WTC11 (cell line): ENCODE results near the gene STOM. TPM values are rescaled to one million over a fixed set of nuclear protein-coding genes. Genes with fewer than 3 reads are reported as not detected.

Experiments used
- ATAC-seq: fragments of 200-7000 bp; cut with Tn5 transposase; 2 replicates; pipeline ENCODE4 v1.10.0; 2021; ENCODE audit warnings: mild to moderate bottlenecking, moderate library complexity
- CTCF ChIA-PET: fragments of 300-600 bp; sonication (Branson Sonifier 250); formaldehyde crosslinking; loops from one replicate; lab custom pipeline; 2021; ENCODE audit warnings: antibody characterized with exemption; lab: Charles Lee
- POLR2A ChIA-PET: fragments of 350-600 bp; sonication (Branson Sonifier 250); formaldehyde crosslinking; loops from one replicate; lab custom pipeline; 2021; ENCODE audit warnings: antibody characterized with exemption; lab: Charles Lee
- DNase-seq: peaks from one replicate; pipeline ENCODE4 v3.0.0; 2021; ENCODE audit warnings: low spot score
- H3K27ac Mint-ChIP-seq: 2 replicates; pipeline ENCODE4 v1.8.0; 2021; ENCODE audit warnings: mixed read lengths
- H3K27me3 Mint-ChIP-seq: 2 replicates; pipeline ENCODE4 v1.8.0; 2021; ENCODE audit warnings: low read depth, mild to moderate bottlenecking, moderate library complexity, mixed read lengths
- H3K36me3 Mint-ChIP-seq: 2 replicates; pipeline ENCODE4 v1.8.0; 2021; ENCODE audit warnings: mixed read lengths
- H3K4me1 Mint-ChIP-seq: 2 replicates; pipeline ENCODE4 v1.8.0; 2022; ENCODE audit warnings: mixed read lengths
- H3K4me3 Mint-ChIP-seq: 2 replicates; pipeline ENCODE4 v1.8.0; 2021; ENCODE audit warnings: mild to moderate bottlenecking, moderate library complexity, mixed read lengths
- H3K9me3 Mint-ChIP-seq: 2 replicates; pipeline ENCODE4 v1.8.0; 2021; ENCODE audit warnings: mixed read lengths
- CREM ChIP-seq: sonication (generic); formaldehyde crosslinking; IDR thresholded peaks from 2 replicates; pipeline ENCODE4 v1.8.1; 2022; ENCODE audit warnings: mild to moderate bottlenecking, missing genetic modification reagents, moderate library complexity
- ELF4 ChIP-seq: sonication (generic); formaldehyde crosslinking; IDR thresholded peaks from 2 replicates; pipeline ENCODE4 v1.8.1; 2022; ENCODE audit warnings: low read depth, mild to moderate bottlenecking, moderate library complexity, missing genetic modification reagents
- EMX1 ChIP-seq: fragments of 250-450 bp; sonication (Bioruptor Pico); IDR thresholded peaks from 2 replicates; pipeline ENCODE4 v1.8.0; 2021; ENCODE audit warnings: mild to moderate bottlenecking
- FOXP1 ChIP-seq: sonication (generic); formaldehyde crosslinking; IDR thresholded peaks from 2 replicates; pipeline ENCODE4 v1.8.0; 2022; ENCODE audit warnings: missing genetic modification reagents, mild to moderate bottlenecking, moderate library complexity, borderline replicate concordance
- GTF2I ChIP-seq: fragments of 250-450 bp; sonication (Bioruptor Pico); conservative IDR thresholded peaks from 2 replicates; pipeline ENCODE4 v1.4.0; 2021; ENCODE audit warnings: mild to moderate bottlenecking
- HMGA2 ChIP-seq: fragments of 250-450 bp; sonication (Bioruptor Pico); IDR thresholded peaks from 2 replicates; pipeline ENCODE4 v1.4.0; 2021; ENCODE audit warnings: mild to moderate bottlenecking, moderate library complexity
- OVOL2 ChIP-seq: fragments of 250-450 bp; sonication (Bioruptor Pico); IDR thresholded peaks from 2 replicates; pipeline ENCODE4 v1.9.0; 2021; ENCODE audit warnings: mild to moderate bottlenecking, borderline replicate concordance
- RORB ChIP-seq: fragments of 250-450 bp; sonication (Bioruptor Pico); IDR thresholded peaks from 2 replicates; pipeline ENCODE4 v1.9.0; 2021; ENCODE audit warnings: mild to moderate bottlenecking
- SOX15 ChIP-seq: fragments of 250-450 bp; sonication (Bioruptor Pico); IDR thresholded peaks from 2 replicates; pipeline ENCODE4 v1.9.0; 2021; ENCODE audit warnings: mild to moderate bottlenecking
- TEAD4 ChIP-seq: sonication (generic); formaldehyde crosslinking; IDR thresholded peaks from 2 replicates; pipeline ENCODE4 v1.8.0; 2022; ENCODE audit warnings: mild to moderate bottlenecking, missing genetic modification reagents
- ZNF219 ChIP-seq: sonication (generic); formaldehyde crosslinking; IDR thresholded peaks from 2 replicates; pipeline ENCODE4 v1.8.0; 2023; ENCODE audit warnings: missing genetic modification reagents, mild to moderate bottlenecking, borderline replicate concordance
- total RNA-seq: library from RNA; stranded (reverse); gene quantifications from 3 replicates; pipeline ENCODE4 v1.2.3, GENCODE V29; 2021
- TF ChIP-seq, protein P1 (sequence below): fragments of 250-450 bp; sonication (Bioruptor Pico); IDR thresholded peaks from 2 replicates; pipeline ENCODE4 v1.9.0; 2021; ENCODE audit warnings: mild to moderate bottlenecking
- TF ChIP-seq, protein P2 (sequence below): fragments of 250-450 bp; sonication (Bioruptor Pico); IDR thresholded peaks from 2 replicates; pipeline ENCODE4 v1.8.0; 2021; ENCODE audit warnings: mild to moderate bottlenecking
- TF ChIP-seq, protein P3 (sequence below): fragments of 250-450 bp; sonication (Bioruptor Pico); IDR thresholded peaks from 2 replicates; pipeline ENCODE4 v1.9.0; 2021; ENCODE audit warnings: moderate library complexity, mild to moderate bottlenecking, inconsistent platforms, borderline replicate concordance
- TF ChIP-seq, protein P4 (sequence below): sonication (generic); formaldehyde crosslinking; IDR thresholded peaks from 2 replicates; pipeline ENCODE4 v1.8.1; 2022; ENCODE audit warnings: low read depth, missing genetic modification reagents, borderline replicate concordance
- TF ChIP-seq, protein P5 (sequence below): sonication (generic); formaldehyde crosslinking; IDR thresholded peaks from 2 replicates; pipeline ENCODE4 v1.8.1; 2023; ENCODE audit warnings: mild to moderate bottlenecking, missing genetic modification reagents, borderline replicate concordance

The STOM gene
- total RNA-seq, 1 experiment from 2014 or later: 32.9 TPM

GRCh38 chr9:121371495-121372061, 1.5 kb upstream of the STOM start (continued):
- TF ChIP-seq, protein P1, sequence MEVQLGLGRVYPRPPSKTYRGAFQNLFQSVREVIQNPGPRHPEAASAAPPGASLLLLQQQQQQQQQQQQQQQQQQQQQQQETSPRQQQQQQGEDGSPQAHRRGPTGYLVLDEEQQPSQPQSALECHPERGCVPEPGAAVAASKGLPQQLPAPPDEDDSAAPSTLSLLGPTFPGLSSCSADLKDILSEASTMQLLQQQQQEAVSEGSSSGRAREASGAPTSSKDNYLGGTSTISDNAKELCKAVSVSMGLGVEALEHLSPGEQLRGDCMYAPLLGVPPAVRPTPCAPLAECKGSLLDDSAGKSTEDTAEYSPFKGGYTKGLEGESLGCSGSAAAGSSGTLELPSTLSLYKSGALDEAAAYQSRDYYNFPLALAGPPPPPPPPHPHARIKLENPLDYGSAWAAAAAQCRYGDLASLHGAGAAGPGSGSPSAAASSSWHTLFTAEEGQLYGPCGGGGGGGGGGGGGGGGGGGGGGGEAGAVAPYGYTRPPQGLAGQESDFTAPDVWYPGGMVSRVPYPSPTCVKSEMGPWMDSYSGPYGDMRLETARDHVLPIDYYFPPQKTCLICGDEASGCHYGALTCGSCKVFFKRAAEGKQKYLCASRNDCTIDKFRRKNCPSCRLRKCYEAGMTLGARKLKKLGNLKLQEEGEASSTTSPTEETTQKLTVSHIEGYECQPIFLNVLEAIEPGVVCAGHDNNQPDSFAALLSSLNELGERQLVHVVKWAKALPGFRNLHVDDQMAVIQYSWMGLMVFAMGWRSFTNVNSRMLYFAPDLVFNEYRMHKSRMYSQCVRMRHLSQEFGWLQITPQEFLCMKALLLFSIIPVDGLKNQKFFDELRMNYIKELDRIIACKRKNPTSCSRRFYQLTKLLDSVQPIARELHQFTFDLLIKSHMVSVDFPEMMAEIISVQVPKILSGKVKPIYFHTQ (CRISPR knock-in tag): no peak
- TF ChIP-seq EMX1 (CRISPR knock-in tag) (no peak), TEAD4 (no peak), ELF4 (CRISPR knock-in tag) (no peak), OVOL2 (CRISPR knock-in tag) (no peak), SOX15 (CRISPR knock-in tag) (no peak), ZNF219 (CRISPR knock-in tag) (no peak), RORB (CRISPR knock-in tag) (no peak), CREM (CRISPR knock-in tag) (no peak)
- TF ChIP-seq, protein P2, sequence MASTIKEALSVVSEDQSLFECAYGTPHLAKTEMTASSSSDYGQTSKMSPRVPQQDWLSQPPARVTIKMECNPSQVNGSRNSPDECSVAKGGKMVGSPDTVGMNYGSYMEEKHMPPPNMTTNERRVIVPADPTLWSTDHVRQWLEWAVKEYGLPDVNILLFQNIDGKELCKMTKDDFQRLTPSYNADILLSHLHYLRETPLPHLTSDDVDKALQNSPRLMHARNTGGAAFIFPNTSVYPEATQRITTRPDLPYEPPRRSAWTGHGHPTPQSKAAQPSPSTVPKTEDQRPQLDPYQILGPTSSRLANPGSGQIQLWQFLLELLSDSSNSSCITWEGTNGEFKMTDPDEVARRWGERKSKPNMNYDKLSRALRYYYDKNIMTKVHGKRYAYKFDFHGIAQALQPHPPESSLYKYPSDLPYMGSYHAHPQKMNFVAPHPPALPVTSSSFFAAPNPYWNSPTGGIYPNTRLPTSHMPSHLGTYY (CRISPR knock-in tag): no peak

DNA sequence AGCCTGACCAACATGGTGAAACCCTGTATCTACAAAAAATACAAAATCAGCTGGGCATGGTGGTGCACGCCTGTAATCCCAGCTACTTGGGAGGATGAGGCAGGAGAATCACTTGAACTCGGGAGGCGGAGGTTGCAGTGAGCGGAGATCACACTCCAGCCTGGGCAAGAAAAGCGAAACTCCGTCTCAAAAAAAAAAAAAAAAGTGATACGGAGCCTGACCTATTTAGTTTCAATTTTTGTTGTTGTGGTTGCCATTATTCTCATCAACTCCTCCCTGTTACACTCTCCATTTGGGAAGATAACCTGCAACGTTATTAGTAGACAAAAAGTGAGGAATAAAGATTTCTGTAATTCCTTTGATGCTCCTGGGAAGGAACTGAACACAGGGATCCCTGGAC, 1.3 kb downstream of the STOM start:
- peaks cover 5% of the 10 kb centered on the region for H3K9me3 Mint-ChIP-seq
- CTCF ChIA-PET: interaction anchor here (0.9 to 1.2 kb wide), 3 partner anchors 49 to 155 kb away, joined by 3 read pairs; no protein-coding TSS in a partner anchor
- DNase-seq: no peak
- TF ChIP-seq GTF2I (CRISPR knock-in tag) (no peak), FOXP1 (CRISPR knock-in tag) (no peak), ZNF219 (CRISPR knock-in tag) (no peak), HMGA2 (CRISPR knock-in tag) (no peak)
- TF ChIP-seq, protein P3, sequence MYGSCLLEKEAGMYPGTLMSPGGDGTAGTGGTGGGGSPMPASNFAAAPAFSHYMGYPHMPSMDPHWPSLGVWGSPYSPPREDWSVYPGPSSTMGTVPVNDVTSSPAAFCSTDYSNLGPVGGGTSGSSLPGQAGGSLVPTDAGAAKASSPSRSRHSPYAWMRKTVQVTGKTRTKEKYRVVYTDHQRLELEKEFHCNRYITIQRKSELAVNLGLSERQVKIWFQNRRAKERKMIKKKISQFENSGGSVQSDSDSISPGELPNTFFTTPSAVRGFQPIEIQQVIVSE (CRISPR knock-in tag): no peak
- TF ChIP-seq, protein P4, sequence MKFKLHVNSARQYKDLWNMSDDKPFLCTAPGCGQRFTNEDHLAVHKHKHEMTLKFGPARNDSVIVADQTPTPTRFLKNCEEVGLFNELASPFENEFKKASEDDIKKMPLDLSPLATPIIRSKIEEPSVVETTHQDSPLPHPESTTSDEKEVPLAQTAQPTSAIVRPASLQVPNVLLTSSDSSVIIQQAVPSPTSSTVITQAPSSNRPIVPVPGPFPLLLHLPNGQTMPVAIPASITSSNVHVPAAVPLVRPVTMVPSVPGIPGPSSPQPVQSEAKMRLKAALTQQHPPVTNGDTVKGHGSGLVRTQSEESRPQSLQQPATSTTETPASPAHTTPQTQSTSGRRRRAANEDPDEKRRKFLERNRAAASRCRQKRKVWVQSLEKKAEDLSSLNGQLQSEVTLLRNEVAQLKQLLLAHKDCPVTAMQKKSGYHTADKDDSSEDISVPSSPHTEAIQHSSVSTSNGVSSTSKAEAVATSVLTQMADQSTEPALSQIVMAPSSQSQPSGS (CRISPR knock-in tag): no peak
- TF ChIP-seq, protein P5, sequence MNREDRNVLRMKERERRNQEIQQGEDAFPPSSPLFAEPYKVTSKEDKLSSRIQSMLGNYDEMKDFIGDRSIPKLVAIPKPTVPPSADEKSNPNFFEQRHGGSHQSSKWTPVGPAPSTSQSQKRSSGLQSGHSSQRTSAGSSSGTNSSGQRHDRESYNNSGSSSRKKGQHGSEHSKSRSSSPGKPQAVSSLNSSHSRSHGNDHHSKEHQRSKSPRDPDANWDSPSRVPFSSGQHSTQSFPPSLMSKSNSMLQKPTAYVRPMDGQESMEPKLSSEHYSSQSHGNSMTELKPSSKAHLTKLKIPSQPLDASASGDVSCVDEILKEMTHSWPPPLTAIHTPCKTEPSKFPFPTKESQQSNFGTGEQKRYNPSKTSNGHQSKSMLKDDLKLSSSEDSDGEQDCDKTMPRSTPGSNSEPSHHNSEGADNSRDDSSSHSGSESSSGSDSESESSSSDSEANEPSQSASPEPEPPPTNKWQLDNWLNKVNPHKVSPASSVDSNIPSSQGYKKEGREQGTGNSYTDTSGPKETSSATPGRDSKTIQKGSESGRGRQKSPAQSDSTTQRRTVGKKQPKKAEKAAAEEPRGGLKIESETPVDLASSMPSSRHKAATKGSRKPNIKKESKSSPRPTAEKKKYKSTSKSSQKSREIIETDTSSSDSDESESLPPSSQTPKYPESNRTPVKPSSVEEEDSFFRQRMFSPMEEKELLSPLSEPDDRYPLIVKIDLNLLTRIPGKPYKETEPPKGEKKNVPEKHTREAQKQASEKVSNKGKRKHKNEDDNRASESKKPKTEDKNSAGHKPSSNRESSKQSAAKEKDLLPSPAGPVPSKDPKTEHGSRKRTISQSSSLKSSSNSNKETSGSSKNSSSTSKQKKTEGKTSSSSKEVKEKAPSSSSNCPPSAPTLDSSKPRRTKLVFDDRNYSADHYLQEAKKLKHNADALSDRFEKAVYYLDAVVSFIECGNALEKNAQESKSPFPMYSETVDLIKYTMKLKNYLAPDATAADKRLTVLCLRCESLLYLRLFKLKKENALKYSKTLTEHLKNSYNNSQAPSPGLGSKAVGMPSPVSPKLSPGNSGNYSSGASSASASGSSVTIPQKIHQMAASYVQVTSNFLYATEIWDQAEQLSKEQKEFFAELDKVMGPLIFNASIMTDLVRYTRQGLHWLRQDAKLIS (CRISPR knock-in tag): no peak
- H3K27me3 Mint-ChIP-seq: peaks cover 35% of the 10 kb centered on the region
- ATAC-seq: no peak
- peak overlapping the region; percentile 75 for H3K4me3 Mint-ChIP-seq
- POLR2A ChIA-PET: interaction anchor here (0.6 kb wide), 3 partner anchors 15 to 445 kb away, joined by 3 to 7 read pairs (median 4); no protein-coding TSS in a partner anchor
- H3K4me1 Mint-ChIP-seq: peaks cover 38% of the 10 kb centered on the region
- peaks cover 7% of the 10 kb centered on the region for H3K36me3 Mint-ChIP-seq
- H3K27ac Mint-ChIP-seq: no peak overlapping the region
